Osteocyte (in vitro differentiated cells): ENCODE measurements around the gene SIGLEC10. TPM values are rescaled to one million over a fixed set of nuclear protein-coding genes. Genes with fewer than 3 reads are reported as not detected.
"Not testable (repeated sequence)": the region's sequence is repeated elsewhere in the genome, so short reads cannot be mapped to it uniquely, and the experiment has no call there.

Experiments
- DNase-seq: peaks from one replicate; pipeline ENCODE4 v3.0.0; 2021; ENCODE audit warnings: mixed read lengths; ENCODE audit not compliant: unreplicated experiment; ENCODE audit errors: extremely low spot score
- H3K27ac Mint-ChIP-seq: one replicate; pipeline ENCODE4 v1.8.0; 2021; ENCODE audit warnings: mild to moderate bottlenecking, mixed read lengths; ENCODE audit not compliant: unreplicated experiment
- H3K27me3 Mint-ChIP-seq: one replicate; pipeline ENCODE4 v1.8.0; 2021; ENCODE audit warnings: mixed read lengths; ENCODE audit not compliant: unreplicated experiment
- H3K36me3 Mint-ChIP-seq: one replicate; pipeline ENCODE4 v1.8.0; 2021; ENCODE audit warnings: mixed read lengths; ENCODE audit not compliant: unreplicated experiment
- H3K4me1 Mint-ChIP-seq: one replicate; pipeline ENCODE4 v1.8.0; 2021; ENCODE audit warnings: mixed read lengths; ENCODE audit not compliant: unreplicated experiment
- H3K4me3 Mint-ChIP-seq: one replicate; pipeline ENCODE4 v1.8.0; 2021; ENCODE audit warnings: mild to moderate bottlenecking, moderate library complexity, mixed read lengths; ENCODE audit not compliant: unreplicated experiment
- H3K9me3 Mint-ChIP-seq: one replicate; pipeline ENCODE4 v1.8.0; 2021; ENCODE audit warnings: mixed read lengths; ENCODE audit not compliant: unreplicated experiment
- CTCF ChIP-seq: fragments of 200-600 bp; sonication (generic); IDR thresholded peaks from 2 replicates; pipeline ENCODE4 v1.5.0; 2021; ENCODE audit warnings: antibody characterized with exemption, mild to moderate bottlenecking, moderate library complexity
- total RNA-seq: library from RNA; stranded (reverse); gene quantifications from 2 replicates; pipeline ENCODE4 v1.2.1, GENCODE V29; 2021

The SIGLEC10 gene
- total RNA-seq, 1 donor from 2014 or later: not detected

DNA sequence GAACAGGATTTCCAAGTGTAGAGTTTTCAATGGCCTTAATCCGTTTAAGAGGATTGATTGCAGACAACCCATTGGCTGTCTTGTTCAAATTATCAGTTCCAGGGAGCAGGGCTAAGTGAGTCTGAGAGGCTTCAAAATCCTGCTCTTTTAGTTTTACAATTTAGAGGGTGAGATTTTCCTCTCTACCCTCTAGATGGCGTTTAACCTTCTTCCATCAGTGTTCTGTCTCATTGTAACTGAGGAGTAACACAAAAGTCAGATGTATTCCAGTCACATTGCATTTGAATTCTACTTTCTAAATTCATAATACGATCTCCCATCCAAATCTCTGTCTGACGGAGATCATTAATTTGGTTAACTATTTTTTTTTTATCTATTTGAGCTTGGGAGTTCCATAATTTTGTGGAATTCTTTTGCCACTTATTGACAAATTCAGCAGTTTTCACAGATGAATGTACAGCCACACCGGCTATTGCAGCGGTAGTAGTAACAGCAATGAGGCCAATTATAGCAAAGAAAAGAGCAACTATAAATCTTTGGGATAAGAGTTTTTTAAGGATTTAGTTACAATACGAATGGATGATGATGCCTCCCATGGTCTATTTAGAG, 19.2 kb downstream of the SIGLEC10 start:
- H3K36me3 Mint-ChIP-seq: no peaks in the 10 kb centered on the region
- no peaks in the 10 kb centered on the region for H3K27me3 Mint-ChIP-seq
- peaks cover 15% of the 10 kb centered on the region for H3K4me1 Mint-ChIP-seq
- TF ChIP-seq CTCF: peak; percentile 59
- H3K4me3 Mint-ChIP-seq: no peak overlapping the region
- peaks cover 11% of the 10 kb centered on the region for H3K9me3 Mint-ChIP-seq
- no peak overlapping the region for H3K27ac Mint-ChIP-seq
- DNase-seq: no peak

DNA sequence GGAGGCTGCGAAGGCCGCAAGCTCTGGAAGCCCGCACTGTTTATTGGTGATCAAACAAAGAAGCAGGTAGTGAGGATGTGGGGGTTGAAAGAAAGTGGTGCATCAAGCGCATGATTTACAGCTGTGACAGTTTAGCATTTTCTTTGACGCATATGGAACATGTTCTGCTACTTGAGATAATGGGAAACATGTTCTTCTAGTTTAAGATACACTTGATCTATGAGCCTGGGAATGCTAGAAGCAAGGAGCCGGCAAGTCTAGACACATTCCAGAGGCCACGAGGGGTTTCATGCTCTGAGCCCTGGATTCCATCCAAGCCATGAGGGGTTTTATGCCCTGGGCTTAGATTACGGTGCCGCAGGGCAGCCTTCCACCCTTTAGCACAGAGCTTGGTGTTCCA, 20.0 kb downstream of the SIGLEC10 start:
- H3K27ac Mint-ChIP-seq, H3K4me3 Mint-ChIP-seq, H3K36me3 Mint-ChIP-seq, H3K27me3 Mint-ChIP-seq, DNase-seq: not testable (repeated sequence)
- Mint-ChIP-seq H3K4me1 (peaks cover 15% of the 10 kb centered on the region), H3K9me3 (peaks cover 11% of the 10 kb centered on the region)

GRCh38 chr19:51396175-51396574, 21.3 kb downstream of the SIGLEC10 start:
- Mint-ChIP-seq H3K36me3 (no peaks in the 10 kb centered on the region), H3K9me3 (peaks cover 3% of the 10 kb centered on the region), H3K27ac (no peak overlapping the region), H3K4me1 (peaks cover 15% of the 10 kb centered on the region), H3K4me3 (no peak overlapping the region), H3K27me3 (no peaks in the 10 kb centered on the region)
- TF ChIP-seq CTCF: no peak
- no peak for DNase-seq

- H3K36me3 Mint-ChIP-seq: no peaks in the 10 kb centered on the region
- no peaks in the 10 kb centered on the region for H3K9me3 Mint-ChIP-seq
- DNase-seq: peak; percentile 94
- peak overlapping the region; percentile 89 for H3K27ac Mint-ChIP-seq
- H3K4me3 Mint-ChIP-seq: peak overlapping the region; percentile 74
- TF ChIP-seq CTCF: peak; percentile 37
- H3K27me3 Mint-ChIP-seq: no peaks in the 10 kb centered on the region
- peaks cover 15% of the 10 kb centered on the region for H3K4me1 Mint-ChIP-seq
Observed at GRCh38 chr19:51394050-51394836, 23.2 kb downstream of the SIGLEC10 start.

- TF ChIP-seq CTCF: no peak
- no peak overlapping the region for H3K4me3 Mint-ChIP-seq
- DNase-seq: no peak
- H3K27me3 Mint-ChIP-seq: no peaks in the 10 kb centered on the region
- H3K36me3 Mint-ChIP-seq: no peaks in the 10 kb centered on the region
- H3K4me1 Mint-ChIP-seq: peaks cover 15% of the 10 kb centered on the region
- no peak overlapping the region for H3K27ac Mint-ChIP-seq
- H3K9me3 Mint-ChIP-seq: no peaks in the 10 kb centered on the region
Observed at GRCh38 chr19:51392701-51393100, 24.7 kb downstream of the SIGLEC10 start.
